Thoracic aorta (tissue), 2 donors: ENCODE measurements around the gene KIAA1586. TPM values are rescaled to one million over a fixed set of nuclear protein-coding genes. Genes with fewer than 3 reads are reported as not detected.
"Not testable (repeated sequence)": the region's sequence is repeated elsewhere in the genome, so short reads cannot be mapped to it uniquely, and the experiment has no call there.

Experiments
- ATAC-seq: fragments of 150-250 bp; one replicate; pipeline ENCODE4 v1.8.0; 2017; ENCODE audit warnings: low read depth; ENCODE audit not compliant: insufficient number of reproducible peaks, low FRiP score
- DNase-seq: peaks from one replicate; pipeline ENCODE4 v3.0.0-alpha.2; 2020; ENCODE audit warnings: low spot score
- H3K27ac ChIP-seq, 2 donors: fragments of 200-600 bp; sonication (generic); 1 replicate in 1 of 2; 2 replicates in 1 of 2; pipeline ENCODE4 v1.5.1; 2016; ENCODE audit warnings: mild to moderate bottlenecking in 2 of 2, moderate library complexity in 2 of 2
- H3K27me3 ChIP-seq: fragments of 200-600 bp; sonication (generic); replicated peaks from 2 replicates; pipeline ENCODE4 v1.6.0; 2016; ENCODE audit warnings: mild to moderate bottlenecking; ENCODE audit not compliant: insufficient read depth
- H3K36me3 ChIP-seq: fragments of 200-600 bp; sonication (generic); one replicate; pipeline ENCODE4 v1.5.1; 2016
- H3K4me1 ChIP-seq, 2 donors: fragments of 200-600 bp; sonication (generic); 1 replicate in 1 of 2; 2 replicates in 1 of 2; pipeline versions ENCODE4 v1.5.1 to v1.6.0; 2016; ENCODE audit warnings: low read depth in 2 of 2, mild to moderate bottlenecking in 1 of 2; ENCODE audit not compliant: control insufficient read depth in 1 of 2
- H3K4me3 ChIP-seq: fragments of 200-600 bp; sonication (generic); 2 replicates; pipeline ENCODE4 v1.5.1; 2016; ENCODE audit warnings: mild to moderate bottlenecking
- H3K9me3 ChIP-seq: fragments of 200-600 bp; sonication (generic); 2 replicates; pipeline ENCODE4 v1.5.1; 2016
- CTCF ChIP-seq: fragments of 200-600 bp; sonication (generic); IDR thresholded peaks from one replicate; pipeline ENCODE4 v1.5.1; 2019; ENCODE audit warnings: antibody characterized with exemption
- total RNA-seq, 2 donors: library from RNA; depleted of rRNA; stranded (reverse); fragments of >200 nt; gene quantifications; one replicate each; pipeline versions ENCODE4 v1.1.0 to v1.2.3, GENCODE V29; 2016

Gene KIAA1586
- total RNA-seq, 2 donors from 2014 or later: 2.8 to 11.2 TPM

DNA sequence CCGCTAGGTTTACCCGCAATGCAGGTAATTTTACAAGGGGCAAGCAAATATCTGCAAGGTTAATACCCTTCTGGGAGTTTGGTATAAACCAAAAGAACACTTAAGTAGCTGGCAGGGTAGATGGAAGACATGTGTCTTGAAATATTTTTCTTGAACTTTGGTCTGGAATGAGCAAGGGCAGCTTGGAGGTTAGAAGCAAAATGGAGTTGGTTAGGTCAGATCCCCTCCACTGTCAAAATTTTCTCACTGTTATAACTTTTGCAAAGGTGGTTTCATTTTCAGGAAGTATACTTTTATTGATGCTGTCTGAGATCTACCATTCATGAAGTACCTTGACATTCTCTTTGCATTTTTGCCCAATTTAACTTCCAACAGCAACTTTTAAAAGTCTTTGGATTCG is 13.3 kb upstream of the KIAA1586 start:
- Histone ChIP-seq H3K27ac (no peak overlapping the region), H3K36me3 (no peaks in the 10 kb centered on the region), H3K9me3 (no peaks in the 10 kb centered on the region), H3K27me3 (no peaks in the 10 kb centered on the region), H3K4me1 (no peaks in the 10 kb centered on the region), H3K4me3 (no peak overlapping the region)
- no peak for TF ChIP-seq CTCF
- DNase-seq (no peak), ATAC-seq (no peak)

DNA sequence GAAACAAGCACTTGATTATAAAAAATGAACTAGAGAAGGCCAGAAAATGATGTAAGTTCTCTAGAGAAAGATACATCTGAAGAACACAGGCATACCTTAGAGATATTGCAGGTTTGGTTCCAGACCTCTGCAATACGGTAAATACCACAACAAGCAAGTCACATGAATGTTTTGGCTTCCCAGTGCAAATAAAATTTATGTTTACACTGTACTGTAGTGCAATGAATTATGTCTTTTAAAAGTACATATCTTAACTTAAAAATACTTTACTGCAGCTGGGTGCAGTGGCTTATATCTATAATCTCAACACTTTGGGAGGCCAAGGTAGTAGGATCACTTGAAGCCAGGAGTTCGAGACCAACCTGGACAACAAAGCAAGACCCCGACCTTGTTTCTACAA is 10.9 kb upstream of the KIAA1586 start:
- no peak overlapping the region for H3K4me3 ChIP-seq
- H3K4me1 ChIP-seq: no peaks in the 10 kb centered on the region
- H3K27ac ChIP-seq: no peak overlapping the region
- ATAC-seq (no peak), DNase-seq (no peak)
- no peaks in the 10 kb centered on the region for H3K9me3 ChIP-seq
- no peak for TF ChIP-seq CTCF
- no peaks in the 10 kb centered on the region for H3K27me3 ChIP-seq
- H3K36me3 ChIP-seq: no peaks in the 10 kb centered on the region

DNA sequence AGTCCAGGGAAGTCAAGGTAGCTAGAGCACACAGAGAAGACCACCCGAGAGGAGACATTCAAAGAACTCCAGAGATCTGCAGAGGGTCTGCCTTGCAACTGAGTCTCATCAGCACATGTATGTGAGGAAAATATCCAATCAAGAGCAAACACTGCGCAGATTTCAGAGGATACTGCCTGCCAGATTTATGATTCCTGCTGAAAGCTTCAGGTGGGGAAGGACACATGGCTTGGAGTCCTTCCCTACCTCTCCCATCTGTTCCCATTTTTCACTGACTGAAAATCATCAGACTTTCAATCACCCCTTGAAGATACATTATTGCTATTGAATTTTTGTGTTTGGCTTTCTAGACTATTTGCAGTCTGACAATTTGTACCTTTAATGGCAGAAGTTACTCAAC is 7.6 kb upstream of the KIAA1586 start:
- DNase-seq (no peak), ATAC-seq (no peak)
- Histone ChIP-seq H3K36me3 (no peaks in the 10 kb centered on the region), H3K9me3 (no peaks in the 10 kb centered on the region), H3K4me3 (no peak overlapping the region), H3K4me1 (no peaks in the 10 kb centered on the region), H3K27ac (no peak overlapping the region), H3K27me3 (no peaks in the 10 kb centered on the region)
- TF ChIP-seq CTCF: no peak

- Histone ChIP-seq H3K27ac (no peak overlapping the region), H3K4me3 (no peak overlapping the region), H3K27me3 (no peaks in the 10 kb centered on the region), H3K4me1 (no peaks in the 10 kb centered on the region), H3K36me3 (no peaks in the 10 kb centered on the region), H3K9me3 (no peaks in the 10 kb centered on the region)
- no peak for DNase-seq
- no peak for ATAC-seq
- no peak for TF ChIP-seq CTCF
Observed at GRCh38 chr6:57040011-57040410, 6.5 kb upstream of the KIAA1586 start.

DNA sequence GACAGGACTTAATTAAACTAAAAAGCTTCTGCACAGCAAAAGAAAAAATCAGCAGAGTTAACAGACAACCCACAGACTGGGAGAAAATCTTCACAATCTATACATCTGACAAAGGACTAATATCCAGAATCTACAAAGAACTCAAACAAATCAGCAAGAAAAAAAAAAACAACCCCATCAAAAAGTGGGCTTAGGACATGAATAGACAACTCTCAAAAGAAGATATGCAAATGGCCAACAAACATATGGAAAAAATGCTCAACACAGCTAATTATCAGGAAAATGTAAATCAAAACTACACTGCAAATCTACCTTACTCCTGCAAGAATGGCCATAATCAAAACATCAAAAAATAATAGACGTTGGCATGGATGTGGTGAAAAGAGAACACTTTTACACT is 2.4 kb upstream of the KIAA1586 start:
- ATAC-seq, DNase-seq, H3K27ac ChIP-seq: not testable (repeated sequence)

DNA sequence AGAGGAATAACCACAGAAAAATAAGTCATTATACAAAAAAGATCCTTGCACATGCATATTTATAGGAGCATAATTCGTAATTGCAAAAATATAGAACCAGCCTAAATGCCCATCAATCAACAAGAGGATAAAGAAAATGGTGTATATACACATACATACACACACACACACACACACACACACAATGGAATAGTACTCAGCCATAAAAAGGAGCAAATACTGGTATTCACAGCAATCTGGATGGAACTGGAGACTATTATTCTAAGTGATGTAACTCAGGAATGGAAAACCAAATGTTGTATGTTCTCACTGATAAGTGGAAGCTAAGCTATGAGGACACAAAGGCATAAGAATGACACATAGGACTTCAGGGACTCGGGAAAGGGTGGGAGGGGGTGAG is 1.9 kb upstream of the KIAA1586 start:
- Histone ChIP-seq H3K27me3 (no peaks in the 10 kb centered on the region), H3K27ac (no peak overlapping the region), H3K9me3 (no peaks in the 10 kb centered on the region), H3K4me3 (no peak overlapping the region), H3K36me3 (no peaks in the 10 kb centered on the region), H3K4me1 (peaks cover 9 to 10% of the 10 kb centered on the region in 2 donors)
- DNase-seq: no peak
- ATAC-seq: no peak
- TF ChIP-seq CTCF: no peak

More for the DNA sequence above, 2.4 kb upstream of the KIAA1586 start:
- not testable (repeated sequence) for H3K36me3 ChIP-seq, H3K27me3 ChIP-seq, H3K9me3 ChIP-seq, H3K4me3 ChIP-seq
- H3K4me1 ChIP-seq: peaks cover 7 to 10% of the 10 kb centered on the region in 2 donors

GRCh38 chr6:57047257-57047585 is 728 bp downstream of the KIAA1586 start:
- not testable (repeated sequence) for ATAC-seq, DNase-seq, H3K9me3 ChIP-seq, H3K27ac ChIP-seq, H3K4me3 ChIP-seq, H3K27me3 ChIP-seq
- H3K36me3 ChIP-seq: peaks cover 13% of the 10 kb centered on the region
- peaks cover 9 to 10% of the 10 kb centered on the region in 2 donors for H3K4me1 ChIP-seq

DNA sequence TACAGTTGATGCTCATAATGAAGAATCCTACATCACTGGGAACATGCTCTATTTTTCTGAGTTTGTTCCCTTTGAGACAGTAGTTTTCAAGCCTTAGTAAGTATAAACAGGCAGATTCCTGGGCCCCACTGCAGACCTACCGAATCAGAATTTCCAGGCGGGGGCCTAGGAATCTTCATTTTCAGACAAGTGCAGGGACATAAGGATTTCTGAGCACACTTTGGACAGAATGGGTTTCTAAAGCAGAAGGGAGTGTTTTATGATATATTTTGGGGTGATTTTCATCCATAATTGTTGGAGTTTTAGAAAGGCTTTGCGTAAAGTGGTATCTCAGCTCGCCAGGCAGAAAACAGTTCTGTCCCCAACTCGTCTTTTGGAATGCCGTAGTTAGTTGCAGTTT is 1.4 kb downstream of the KIAA1586 start:
- not testable (repeated sequence) for H3K27ac ChIP-seq, H3K9me3 ChIP-seq, ATAC-seq, DNase-seq, H3K27me3 ChIP-seq
- Histone ChIP-seq H3K4me3 (peak overlapping the region; percentile 32), H3K36me3 (peaks cover 13% of the 10 kb centered on the region), H3K4me1 (peaks cover 9 to 10% of the 10 kb centered on the region in 2 donors)
